ENCODE measurements around the gene AGXT.

Gene AGXT

GRCh38 chr2:240888890-240889573 is 20.4 kb downstream of the AGXT start:
- TF ChIP-seq CTCF (IDR thresholded peaks at IDR 0.05), result no peak

GRCh38 chr2:240889601-240890560 is 21.3 kb downstream of the AGXT start:
- TF ChIP-seq CTCF (IDR thresholded peaks at IDR 0.05), result no peak

GRCh38 chr2:240890691-240891090 is 22.1 kb downstream of the AGXT start:
- no peak for TF ChIP-seq CTCF (IDR thresholded peaks at IDR 0.05)

- no peak for TF ChIP-seq CTCF (IDR thresholded peaks at IDR 0.05)
These were observed 23.1 kb downstream of the AGXT start for GRCh38 chr2:240891492-240892340.

- TF ChIP-seq CTCF (IDR thresholded peaks at IDR 0.05), result no peak
These were observed 23.7 kb downstream of the AGXT start for GRCh38 chr2:240892356-240892755.

GRCh38 chr2:240892925-240893324 is 24.3 kb downstream of the AGXT start:
- TF ChIP-seq CTCF (IDR thresholded peaks at IDR 0.05), result no peak

GRCh38 chr2:240893363-240893844 is 24.8 kb downstream of the AGXT start:
- no peak for TF ChIP-seq CTCF (IDR thresholded peaks at IDR 0.05)
